C4-2B (cell line): ENCODE data around the gene TWSG1.
"Not testable (repeated sequence)": the region's sequence is repeated elsewhere in the genome, so short reads cannot be mapped to it uniquely, and the experiment has no call there.

Experiments
- H3K27ac ChIP-seq: fragments of 450-650 bp; 2 replicates; pipeline ENCODE4 v1.5.1; 2017
- ZFX ChIP-seq: fragments of 450-650 bp; IDR thresholded peaks from 2 replicates; pipeline ENCODE4 v1.6.1; 2017
- TF ChIP-seq, protein P1 (sequence below): fragments of 450-650 bp; conservative IDR thresholded peaks from 2 replicates; pipeline ENCODE4 v1.5.1; 2017; ENCODE audit warnings: mild to moderate bottlenecking

TWSG1 gene

GRCh38 chr18:9392726-9393125, 58.2 kb downstream of the TWSG1 start:
- no peak overlapping the region for H3K27ac ChIP-seq
- no peak for TF ChIP-seq ZFX
- TF ChIP-seq, protein P1, sequence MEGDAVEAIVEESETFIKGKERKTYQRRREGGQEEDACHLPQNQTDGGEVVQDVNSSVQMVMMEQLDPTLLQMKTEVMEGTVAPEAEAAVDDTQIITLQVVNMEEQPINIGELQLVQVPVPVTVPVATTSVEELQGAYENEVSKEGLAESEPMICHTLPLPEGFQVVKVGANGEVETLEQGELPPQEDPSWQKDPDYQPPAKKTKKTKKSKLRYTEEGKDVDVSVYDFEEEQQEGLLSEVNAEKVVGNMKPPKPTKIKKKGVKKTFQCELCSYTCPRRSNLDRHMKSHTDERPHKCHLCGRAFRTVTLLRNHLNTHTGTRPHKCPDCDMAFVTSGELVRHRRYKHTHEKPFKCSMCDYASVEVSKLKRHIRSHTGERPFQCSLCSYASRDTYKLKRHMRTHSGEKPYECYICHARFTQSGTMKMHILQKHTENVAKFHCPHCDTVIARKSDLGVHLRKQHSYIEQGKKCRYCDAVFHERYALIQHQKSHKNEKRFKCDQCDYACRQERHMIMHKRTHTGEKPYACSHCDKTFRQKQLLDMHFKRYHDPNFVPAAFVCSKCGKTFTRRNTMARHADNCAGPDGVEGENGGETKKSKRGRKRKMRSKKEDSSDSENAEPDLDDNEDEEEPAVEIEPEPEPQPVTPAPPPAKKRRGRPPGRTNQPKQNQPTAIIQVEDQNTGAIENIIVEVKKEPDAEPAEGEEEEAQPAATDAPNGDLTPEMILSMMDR = no peak; the same call in 1 of the 2 replicates

DNA sequence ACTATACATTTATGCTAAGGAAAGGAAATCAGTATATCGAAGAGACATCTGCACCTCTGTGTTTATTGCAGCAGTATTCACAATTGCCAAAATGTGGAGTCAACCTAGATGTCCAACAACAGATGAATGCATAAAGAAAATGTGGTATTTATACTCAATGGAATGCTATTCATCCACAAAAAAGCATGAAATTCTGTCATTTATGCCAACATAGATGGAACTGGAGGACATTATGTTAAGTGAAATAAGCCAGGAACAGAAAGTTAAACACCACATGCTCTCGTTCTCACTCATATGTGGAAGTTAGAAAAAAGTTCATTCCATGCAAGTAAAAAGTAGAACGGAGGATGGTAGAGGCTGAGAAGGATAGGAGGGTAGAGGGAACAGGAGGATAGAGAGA, 59.5 kb downstream of the TWSG1 start:
- TF ChIP-seq, protein P1 = no peak
- TF ChIP-seq ZFX = no peak
- H3K27ac ChIP-seq = no peak overlapping the region

DNA sequence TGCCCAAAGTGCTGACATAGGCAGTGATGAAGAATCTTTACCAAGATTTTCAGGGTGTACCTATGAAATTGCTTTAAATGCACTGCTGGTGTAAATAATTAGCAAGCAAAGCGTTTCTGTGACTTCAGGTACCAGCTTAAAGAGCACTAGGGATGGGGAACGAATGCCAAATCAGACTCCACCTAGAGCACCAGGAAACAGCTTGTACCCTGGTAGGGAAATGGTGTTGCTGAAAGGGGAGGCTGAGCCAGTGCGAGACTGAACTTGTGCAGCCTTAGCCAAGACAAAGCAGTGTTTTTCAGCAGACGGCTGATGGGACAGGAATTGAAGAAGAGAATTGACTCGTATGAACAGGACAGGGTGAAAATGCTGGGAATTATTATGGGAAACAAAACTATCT, 65.6 kb downstream of the TWSG1 start:
- no peak overlapping the region for H3K27ac ChIP-seq
- TF ChIP-seq, protein P1 = no peak
- no peak for TF ChIP-seq ZFX

DNA sequence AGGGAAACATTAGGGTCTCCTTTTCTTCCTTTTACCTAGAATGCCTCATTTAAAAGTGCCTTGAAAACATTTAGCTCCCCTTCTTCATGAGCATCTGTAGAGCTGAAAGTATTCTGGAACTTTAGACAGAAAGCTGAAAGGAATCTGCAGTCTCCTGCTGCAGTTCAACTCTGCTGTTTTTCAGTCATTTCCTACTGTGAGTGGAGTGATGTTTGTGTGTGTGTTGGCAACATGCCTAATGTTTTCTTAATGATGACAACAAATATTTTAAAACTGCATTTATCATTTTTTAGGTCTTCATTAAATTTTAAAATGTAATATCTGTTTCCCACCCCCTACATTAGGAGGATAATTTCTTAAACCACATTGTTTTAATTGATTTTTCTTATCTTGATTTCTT, 66.6 kb downstream of the TWSG1 start:
- TF ChIP-seq ZFX = no peak
- TF ChIP-seq, protein P1 = no peak
- no peak overlapping the region for H3K27ac ChIP-seq

GRCh38 chr18:9402358-9403007, 67.9 kb downstream of the TWSG1 start:
- H3K27ac ChIP-seq = not testable (repeated sequence)

DNA sequence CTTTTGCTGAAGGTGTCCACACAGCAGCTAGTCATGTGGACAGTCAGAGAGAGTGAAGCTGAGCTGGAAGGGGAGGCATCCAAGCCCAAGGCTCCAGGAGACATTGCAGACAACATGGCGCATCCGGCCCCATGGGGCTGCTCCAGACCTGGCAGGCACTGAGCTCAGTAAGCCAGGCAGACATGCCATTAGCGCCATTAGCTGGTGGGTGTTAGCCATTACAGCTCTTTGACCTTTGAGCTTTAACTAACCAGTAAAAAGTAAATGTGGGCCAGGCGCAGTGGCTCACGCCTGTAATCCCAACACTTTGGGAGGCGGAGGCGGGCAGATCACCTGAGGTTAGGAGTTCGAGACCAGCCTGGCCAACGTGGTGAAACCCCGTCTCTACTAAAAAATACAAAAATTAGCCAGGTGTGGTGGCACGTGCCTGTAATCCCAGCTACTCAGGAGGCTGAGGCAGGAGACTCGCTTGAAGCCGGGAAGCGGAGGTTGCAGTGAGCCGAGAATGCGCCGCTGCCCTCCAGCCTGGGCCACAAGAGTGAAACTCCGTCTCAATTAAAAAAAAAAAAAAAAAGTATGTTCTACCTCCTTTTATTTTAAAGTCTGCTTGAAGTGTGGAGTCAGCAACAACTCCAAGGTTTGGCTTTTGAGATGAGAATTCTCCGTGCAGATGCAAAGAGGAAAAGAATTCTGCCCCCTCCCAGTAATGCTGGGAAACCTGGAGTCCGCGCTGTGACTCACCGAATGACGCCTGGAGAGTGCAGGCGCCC, 69.4 kb downstream of the TWSG1 start:
- TF ChIP-seq, protein P1 = no peak
- TF ChIP-seq ZFX = no peak
- H3K27ac ChIP-seq = no peak overlapping the region

GRCh38 chr18:9404565-9405060, 70.0 kb downstream of the TWSG1 start:
- H3K27ac ChIP-seq = no peak overlapping the region
- TF ChIP-seq ZFX = no peak
- TF ChIP-seq, protein P1 = no peak
